CD4-positive, alpha-beta T cell treated with Interleukin-6 for 4 hours (primary cell): ENCODE measurements around the gene UPP2.

Experiments used
- DNase-seq: peaks from one replicate; pipeline ENCODE4 v3.0.0-alpha.2; 2020; ENCODE audit warnings: mixed read lengths

Gene UPP2

GRCh38 chr2:158113741-158114295 lies 12.1 kb downstream of the UPP2 start:
- DNase-seq: no peak

- no peak for DNase-seq
Observed at GRCh38 chr2:158114516-158114915, 12.8 kb downstream of the UPP2 start.

GRCh38 chr2:158115202-158115767 lies 13.6 kb downstream of the UPP2 start:
- DNase-seq: no peak

- no peak for DNase-seq
Observed at GRCh38 chr2:158116936-158117335, 15.3 kb downstream of the UPP2 start.

- DNase-seq: no peak
Observed at GRCh38 chr2:158120102-158120501, 18.4 kb downstream of the UPP2 start.

GRCh38 chr2:158120664-158121641 lies 19.3 kb downstream of the UPP2 start:
- no peak for DNase-seq

- DNase-seq: no peak
Observed at GRCh38 chr2:158124896-158125295, 23.2 kb downstream of the UPP2 start.

- DNase-seq: no peak
Observed at GRCh38 chr2:158125756-158126498, 24.3 kb downstream of the UPP2 start.

GRCh38 chr2:158127380-158127804 lies 25.7 kb downstream of the UPP2 start:
- DNase-seq: no peak

- DNase-seq: no peak
Observed at GRCh38 chr2:158128168-158128973, 26.7 kb downstream of the UPP2 start.

GRCh38 chr2:158129037-158129436 lies 27.4 kb downstream of the UPP2 start:
- no peak for DNase-seq

GRCh38 chr2:158130832-158131473 lies 29.3 kb downstream of the UPP2 start:
- no peak for DNase-seq

GRCh38 chr2:158131483-158131912 lies 29.8 kb downstream of the UPP2 start:
- DNase-seq: no peak

- no peak for DNase-seq
Observed at GRCh38 chr2:158131919-158132566, 30.4 kb downstream of the UPP2 start.

- no peak for DNase-seq
Observed at GRCh38 chr2:158134055-158134454, 32.4 kb downstream of the UPP2 start.

- DNase-seq: no peak
Observed at GRCh38 chr2:158134655-158135054, 33.0 kb downstream of the UPP2 start.

GRCh38 chr2:158135096-158135495 lies 33.4 kb downstream of the UPP2 start:
- DNase-seq: no peak

GRCh38 chr2:158138255-158138654 lies 36.6 kb downstream of the UPP2 start:
- DNase-seq: no peak

GRCh38 chr2:158140201-158140600 lies 38.5 kb downstream of the UPP2 start:
- DNase-seq: no peak

- no peak for DNase-seq
Observed at GRCh38 chr2:158142165-158142564, 40.5 kb downstream of the UPP2 start.
